ENCODE results near the gene PLEKHM2.

DNA sequence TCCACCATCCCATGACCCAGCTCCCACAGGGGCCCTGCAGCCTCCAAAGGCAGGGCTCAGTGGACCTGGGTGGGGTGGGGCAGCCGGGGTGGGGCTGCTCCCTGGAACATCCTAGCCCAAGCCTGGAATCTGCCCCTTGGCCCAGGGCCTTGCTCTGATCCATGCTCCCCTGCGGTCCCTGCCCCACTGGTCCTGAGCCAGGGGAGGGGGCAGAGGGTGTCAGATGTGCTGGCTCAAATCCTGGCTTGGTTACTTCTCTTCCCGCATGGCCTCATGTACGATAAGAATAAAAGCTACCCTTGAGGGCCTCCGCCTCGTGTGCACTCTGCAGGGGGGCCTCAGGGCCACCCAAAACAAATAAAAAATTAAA is 52.8 kb downstream of the PLEKHM2 start:
- TF ChIP-seq, protein P1, sequence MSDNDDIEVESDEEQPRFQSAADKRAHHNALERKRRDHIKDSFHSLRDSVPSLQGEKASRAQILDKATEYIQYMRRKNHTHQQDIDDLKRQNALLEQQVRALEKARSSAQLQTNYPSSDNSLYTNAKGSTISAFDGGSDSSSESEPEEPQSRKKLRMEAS (IDR thresholded peaks at IDR 0.05) = no peak
- TF ChIP-seq EGR1 (IDR thresholded peaks at IDR 0.05) = no peak
- TF ChIP-seq NFIC (IDR thresholded peaks at IDR 0.05) = no peak
- TF ChIP-seq EP300 (IDR thresholded peaks at IDR 0.05; ENCODE audit: borderline replicate concordance) = no peak
- TF ChIP-seq, protein P2, sequence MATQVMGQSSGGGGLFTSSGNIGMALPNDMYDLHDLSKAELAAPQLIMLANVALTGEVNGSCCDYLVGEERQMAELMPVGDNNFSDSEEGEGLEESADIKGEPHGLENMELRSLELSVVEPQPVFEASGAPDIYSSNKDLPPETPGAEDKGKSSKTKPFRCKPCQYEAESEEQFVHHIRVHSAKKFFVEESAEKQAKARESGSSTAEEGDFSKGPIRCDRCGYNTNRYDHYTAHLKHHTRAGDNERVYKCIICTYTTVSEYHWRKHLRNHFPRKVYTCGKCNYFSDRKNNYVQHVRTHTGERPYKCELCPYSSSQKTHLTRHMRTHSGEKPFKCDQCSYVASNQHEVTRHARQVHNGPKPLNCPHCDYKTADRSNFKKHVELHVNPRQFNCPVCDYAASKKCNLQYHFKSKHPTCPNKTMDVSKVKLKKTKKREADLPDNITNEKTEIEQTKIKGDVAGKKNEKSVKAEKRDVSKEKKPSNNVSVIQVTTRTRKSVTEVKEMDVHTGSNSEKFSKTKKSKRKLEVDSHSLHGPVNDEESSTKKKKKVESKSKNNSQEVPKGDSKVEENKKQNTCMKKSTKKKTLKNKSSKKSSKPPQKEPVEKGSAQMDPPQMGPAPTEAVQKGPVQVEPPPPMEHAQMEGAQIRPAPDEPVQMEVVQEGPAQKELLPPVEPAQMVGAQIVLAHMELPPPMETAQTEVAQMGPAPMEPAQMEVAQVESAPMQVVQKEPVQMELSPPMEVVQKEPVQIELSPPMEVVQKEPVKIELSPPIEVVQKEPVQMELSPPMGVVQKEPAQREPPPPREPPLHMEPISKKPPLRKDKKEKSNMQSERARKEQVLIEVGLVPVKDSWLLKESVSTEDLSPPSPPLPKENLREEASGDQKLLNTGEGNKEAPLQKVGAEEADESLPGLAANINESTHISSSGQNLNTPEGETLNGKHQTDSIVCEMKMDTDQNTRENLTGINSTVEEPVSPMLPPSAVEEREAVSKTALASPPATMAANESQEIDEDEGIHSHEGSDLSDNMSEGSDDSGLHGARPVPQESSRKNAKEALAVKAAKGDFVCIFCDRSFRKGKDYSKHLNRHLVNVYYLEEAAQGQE (IDR thresholded peaks at IDR 0.05; ENCODE audit: low read depth) = no peak
- TF ChIP-seq RAD21 (IDR thresholded peaks at IDR 0.05; ENCODE audit: low read depth) = no peak
- TF ChIP-seq TAF1 (IDR thresholded peaks at IDR 0.05; ENCODE audit: low read depth) = no peak
- TF ChIP-seq ZBTB7A (IDR thresholded peaks at IDR 0.05; ENCODE audit: low read depth) = no peak
- TF ChIP-seq, protein P3, sequence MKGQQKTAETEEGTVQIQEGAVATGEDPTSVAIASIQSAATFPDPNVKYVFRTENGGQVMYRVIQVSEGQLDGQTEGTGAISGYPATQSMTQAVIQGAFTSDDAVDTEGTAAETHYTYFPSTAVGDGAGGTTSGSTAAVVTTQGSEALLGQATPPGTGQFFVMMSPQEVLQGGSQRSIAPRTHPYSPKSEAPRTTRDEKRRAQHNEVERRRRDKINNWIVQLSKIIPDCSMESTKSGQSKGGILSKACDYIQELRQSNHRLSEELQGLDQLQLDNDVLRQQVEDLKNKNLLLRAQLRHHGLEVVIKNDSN (IDR thresholded peaks at IDR 0.05) = no peak
- TF ChIP-seq CEBPB (IDR thresholded peaks at IDR 0.05) = no peak
- TF ChIP-seq CREB1 (IDR thresholded peaks at IDR 0.05; ENCODE audit: low read depth) = no peak
- no peak for TF ChIP-seq YY1 (IDR thresholded peaks at IDR 0.05; ENCODE audit: low read depth)
- no peak for TF ChIP-seq TEAD4 (IDR thresholded peaks at IDR 0.05)
- no peak for TF ChIP-seq TCF12 (IDR thresholded peaks at IDR 0.05; ENCODE audit: low read depth)
